HG03378 (cell line): ENCODE measurements around the gene GRAMD2B.
"Not testable (repeated sequence)": the region's sequence is repeated elsewhere in the genome, so short reads cannot be mapped to it uniquely, and the experiment has no call there.

ENCODE experiments used
- ATAC-seq: cut with Tn5 transposase; IDR thresholded peaks from one replicate; pipeline ENCODE4 v1.9.1; 2021; ENCODE audit warnings: mild to moderate bottlenecking, moderate library complexity; ENCODE audit not compliant: unreplicated experiment

Gene GRAMD2B

DNA sequence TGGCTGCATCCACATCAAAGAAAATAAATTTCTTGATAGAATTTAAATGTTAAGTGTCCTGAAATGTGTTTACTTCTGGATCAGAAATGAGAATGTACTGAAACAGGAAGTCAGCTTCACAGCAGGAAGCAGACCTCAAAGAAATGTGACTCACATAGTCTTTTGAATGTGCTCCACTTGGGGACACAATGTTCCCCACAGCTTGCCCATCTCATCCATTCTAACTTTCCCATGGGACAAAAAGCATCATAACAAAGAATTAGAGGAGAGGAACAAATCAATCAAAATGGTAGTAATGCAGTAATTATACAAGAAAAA lies 85.7 kb downstream of the GRAMD2B start:
- ATAC-seq: peak; percentile 47

DNA sequence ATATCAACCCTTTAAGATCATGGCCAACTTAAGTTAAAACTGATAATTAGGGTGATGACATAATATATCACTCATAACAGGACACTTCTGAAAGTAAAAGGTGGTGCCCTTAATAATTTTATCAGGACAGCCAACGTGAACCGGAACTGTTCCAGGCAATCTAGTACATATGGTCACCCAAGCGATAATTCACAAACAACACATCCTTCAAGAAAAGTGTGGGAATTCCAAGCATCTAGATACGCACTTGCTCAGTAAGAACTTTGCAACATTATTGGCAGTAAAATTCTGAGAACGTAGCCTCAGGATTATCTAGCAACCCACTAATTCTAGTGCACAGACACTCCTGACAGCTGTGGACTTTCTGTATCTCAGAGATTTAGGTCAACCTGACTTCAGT lies 86.1 kb downstream of the GRAMD2B start:
- ATAC-seq: no peak

DNA sequence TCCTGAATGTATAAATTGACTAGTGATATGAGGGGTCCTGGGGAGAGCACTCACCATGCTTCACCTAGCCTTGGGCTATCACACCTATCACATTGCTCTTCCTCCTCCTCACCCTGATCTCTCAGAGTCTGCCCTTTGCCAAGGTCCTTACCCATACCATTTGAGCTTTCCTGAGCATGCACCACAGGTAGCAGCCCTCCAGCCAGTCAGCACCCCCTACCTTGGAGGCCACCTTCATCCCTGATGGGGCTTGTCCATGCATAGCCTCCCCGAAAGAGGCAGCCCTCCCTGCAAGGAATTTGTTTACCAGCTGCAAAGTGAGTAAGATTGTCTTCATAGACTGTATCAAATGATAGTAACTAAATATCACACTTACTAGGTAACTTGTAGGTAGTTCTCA lies 88.8 kb downstream of the GRAMD2B start:
- ATAC-seq: no peak

DNA sequence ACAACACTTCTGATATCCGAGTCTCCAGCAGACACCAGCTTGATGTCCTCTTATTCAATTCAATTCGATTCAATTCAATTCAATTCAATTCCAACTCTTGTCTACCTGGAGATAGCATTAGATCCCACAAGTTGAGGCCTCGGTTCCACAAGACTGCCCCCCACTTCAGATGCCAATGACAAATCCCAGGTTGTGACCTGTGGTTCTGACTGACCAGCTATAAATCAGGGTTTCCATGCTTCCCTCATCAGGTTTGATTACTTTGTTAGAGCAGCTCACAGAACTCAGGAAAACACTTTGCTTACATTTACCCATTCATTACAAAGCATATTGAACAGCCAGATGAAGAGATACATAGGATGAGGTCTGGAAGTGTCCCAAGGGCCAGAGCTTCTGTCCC lies 89.2 kb downstream of the GRAMD2B start:
- no peak for ATAC-seq

DNA sequence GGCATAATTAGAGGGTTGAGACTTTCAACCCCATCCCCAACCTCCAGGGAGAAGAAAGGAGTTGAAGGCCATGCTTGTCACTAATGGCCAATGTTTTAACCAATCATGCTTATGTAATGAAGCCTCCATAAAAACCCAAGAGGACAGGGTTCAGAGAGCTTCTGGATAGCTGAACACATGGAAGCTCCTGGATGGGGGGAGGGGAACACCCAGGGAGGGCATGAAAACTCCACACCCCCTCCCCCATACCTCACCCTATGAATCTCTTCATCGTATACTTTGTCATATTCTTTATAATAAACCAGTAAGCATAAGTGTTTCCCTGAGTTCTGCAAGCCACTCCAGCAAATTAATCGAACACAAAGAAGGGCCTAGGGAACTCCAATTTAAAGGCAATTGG lies 90.1 kb downstream of the GRAMD2B start:
- no peak for ATAC-seq

DNA sequence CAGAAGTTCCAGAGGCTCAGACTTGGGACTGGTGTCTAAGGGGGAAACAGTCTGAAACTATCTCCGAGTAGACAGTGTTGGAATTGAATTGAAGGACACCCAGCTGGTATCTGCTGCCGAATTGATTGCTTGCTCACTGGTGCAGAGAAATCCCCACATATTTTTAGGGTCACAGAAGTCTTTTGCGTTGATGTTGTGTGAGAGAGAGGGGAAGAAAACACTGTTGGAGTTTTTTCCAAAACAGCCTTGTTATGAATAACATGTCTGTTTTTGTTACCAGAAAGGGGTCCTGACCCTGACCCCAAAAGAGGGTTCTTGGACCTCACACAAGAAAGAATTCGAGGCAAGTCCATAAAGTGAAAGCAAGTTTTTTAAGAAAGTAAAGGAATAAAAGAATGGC lies 90.5 kb downstream of the GRAMD2B start:
- ATAC-seq: no peak

DNA sequence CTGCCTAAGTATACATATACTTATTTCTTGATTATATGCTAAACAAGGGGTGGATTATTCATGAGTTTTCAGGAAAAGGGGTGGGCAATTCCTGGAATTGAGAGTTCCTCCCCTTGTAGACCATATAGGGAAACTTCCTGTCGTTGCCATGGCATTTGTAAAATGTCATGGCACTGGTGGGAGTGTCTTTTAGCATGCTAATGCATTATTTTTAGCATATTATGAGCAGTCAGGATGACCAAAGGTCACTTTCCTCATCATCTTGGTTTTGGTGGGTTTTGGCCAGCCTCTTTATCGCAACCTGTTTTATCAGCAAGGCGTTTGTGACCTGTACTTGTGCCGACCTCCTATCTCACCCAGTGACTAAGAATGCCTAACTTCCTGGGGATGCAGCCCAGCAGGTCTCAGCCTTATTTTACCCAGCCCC lies 90.9 kb downstream of the GRAMD2B start:
- ATAC-seq: no peak

DNA sequence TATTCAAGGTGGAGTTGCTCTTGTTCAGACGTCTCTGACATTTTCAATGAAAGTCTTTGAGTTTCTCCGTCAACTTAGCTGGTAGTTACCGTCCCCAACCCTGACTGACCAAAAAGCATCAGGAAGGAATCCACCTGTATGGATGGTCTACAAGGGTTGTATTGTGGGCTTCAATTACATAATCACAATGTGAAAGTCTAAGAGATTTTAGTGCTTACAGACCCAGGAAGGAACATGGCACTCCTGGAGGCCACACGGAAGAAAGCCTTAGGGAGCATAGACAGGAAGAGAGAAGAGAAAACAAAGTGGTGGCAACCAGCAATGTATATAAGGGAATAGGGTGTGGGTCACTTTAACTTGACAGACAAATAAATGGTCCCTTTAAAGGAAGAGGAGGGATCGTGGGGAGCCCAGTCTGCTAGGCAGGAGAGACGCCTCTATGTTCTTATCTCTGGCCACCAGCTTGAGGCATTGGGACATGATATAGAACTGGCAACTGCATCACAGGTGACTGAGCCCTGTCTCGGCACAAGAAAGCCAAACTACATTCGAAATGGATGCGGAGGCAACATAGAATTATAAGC lies 91.4 kb downstream of the GRAMD2B start:
- no peak for ATAC-seq

DNA sequence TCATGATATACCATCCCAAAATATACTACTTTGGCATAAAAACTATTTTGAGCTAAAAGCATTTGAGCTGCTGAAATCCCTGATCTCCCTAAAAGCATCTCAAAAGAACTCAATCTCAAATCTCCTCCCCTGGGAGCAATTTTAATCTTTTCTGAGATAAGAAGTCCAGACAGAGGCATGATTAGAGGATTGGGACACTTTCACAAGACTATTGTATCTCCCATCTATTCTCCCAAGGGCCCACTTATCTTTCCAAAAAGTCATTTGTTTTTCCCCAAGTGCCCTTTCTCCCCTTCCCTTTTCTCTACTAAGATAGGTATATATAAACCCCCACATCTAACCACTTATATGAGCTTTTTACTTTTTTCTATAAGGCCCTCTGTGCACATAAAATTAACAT lies 92.1 kb downstream of the GRAMD2B start:
- no peak for ATAC-seq

DNA sequence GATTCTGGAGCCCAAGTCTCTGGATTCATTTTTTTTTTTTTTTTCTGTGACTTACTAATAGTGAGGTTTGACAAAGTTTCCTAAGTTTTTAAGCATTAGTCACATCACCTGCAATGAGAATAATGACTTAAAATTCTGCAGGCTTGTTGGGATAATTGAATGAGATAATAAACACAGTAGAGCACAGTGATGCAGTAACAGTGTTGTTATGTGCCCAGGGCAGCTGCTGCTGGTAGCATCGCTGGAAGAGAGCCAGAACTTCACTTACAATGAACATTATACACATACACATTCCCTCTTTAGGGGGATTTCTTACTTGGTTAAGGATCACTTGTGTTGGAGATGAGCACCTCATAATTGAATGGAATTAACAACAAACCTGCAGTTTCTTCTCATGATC lies 92.9 kb downstream of the GRAMD2B start:
- no peak for ATAC-seq

DNA sequence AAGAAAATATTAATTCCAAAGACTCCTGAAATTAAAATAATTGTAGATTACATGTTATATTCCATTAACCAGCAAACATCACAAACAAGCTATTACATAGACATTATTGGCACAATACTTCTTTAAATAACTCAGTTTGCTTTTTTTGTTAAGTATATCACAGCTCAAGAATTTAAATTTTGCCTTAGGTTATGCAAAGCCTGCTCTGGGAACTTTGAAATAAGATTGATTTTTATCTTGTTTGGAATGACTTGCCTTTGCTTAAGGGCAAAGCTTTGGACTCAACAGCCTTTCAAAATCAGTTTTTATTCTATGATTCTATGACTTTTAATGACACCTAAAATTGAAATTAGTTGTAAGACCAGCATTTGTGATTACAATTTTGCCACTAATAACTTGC lies 93.6 kb downstream of the GRAMD2B start:
- ATAC-seq: no peak

DNA sequence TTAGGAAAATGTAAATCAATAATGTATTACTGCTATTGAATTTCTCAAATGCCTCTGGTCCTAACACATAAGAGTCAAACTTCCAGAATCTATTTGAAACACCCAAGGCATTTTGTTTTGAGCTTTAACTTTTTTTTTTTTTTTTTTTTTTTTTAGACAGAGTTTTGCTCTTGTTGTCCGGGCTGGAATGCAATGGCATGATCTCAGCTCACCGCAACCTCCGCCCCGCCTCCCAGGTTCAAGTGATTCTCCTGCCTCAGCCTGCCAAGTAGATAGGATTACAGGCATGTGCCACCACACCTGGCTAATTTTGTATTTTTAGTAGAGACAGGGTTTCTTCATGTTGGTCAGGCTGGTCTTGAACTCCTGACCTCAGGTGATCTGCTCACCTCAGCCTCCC lies 96.0 kb downstream of the GRAMD2B start:
- ATAC-seq: not testable (repeated sequence)

DNA sequence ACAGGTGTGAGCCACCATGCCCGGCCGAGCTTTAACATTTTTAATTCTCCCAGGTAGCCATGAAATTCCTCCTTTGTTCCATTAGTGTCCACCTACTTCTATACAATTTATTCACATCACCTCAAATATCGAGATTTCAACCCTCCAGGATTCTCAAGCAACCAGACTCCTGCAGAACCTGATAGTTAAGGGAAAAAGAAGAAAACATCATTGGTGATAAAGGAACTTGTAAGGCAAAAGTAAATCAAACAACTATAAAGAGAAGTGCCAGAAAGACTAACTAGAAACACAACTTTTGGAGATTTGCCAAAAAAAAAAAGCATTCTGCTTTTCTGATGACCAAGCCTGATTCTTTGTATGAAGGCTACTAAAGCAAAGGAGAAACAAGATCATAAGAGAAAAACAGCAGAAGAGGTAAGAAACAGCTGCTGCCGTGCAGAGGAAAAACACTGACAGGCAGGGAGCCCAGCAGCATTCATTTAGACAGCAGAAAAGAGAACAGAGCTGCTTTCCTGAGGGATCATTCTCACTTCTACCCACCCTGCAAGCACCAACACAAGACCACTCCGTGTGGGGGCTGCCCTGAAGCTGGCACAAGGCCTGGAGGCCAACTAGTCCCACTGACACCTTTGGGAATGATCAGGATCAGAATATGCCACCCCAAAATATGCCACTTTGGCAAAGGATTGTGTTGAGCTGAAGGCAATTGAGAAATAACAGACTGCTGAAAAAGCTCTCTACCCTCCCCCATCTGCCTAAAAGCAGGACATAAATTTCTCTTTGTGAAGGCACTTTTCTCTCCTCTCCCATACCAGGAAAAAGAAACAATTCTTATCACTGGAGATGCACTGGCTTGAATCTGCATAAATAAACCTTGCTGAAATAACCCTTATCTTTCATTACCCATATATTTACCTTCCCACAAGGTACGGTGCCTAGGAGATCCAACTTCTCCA lies 96.7 kb downstream of the GRAMD2B start:
- ATAC-seq: no peak

DNA sequence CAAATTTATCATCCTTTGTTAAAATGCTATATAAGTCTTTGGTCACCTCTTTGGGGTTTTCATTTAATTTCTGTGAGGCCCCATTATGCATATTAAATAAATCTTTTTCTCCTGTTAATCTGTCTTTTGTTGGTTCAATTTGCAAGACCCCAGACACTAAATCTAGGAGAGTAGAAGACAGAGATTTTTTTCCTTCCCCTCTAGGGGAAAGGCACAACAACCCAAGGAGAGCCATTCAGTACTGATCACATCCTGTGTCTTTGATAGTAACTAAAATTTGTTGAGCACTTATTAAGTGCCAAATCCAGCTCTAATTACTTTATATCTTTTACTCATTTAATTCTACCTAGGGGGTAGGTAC lies 97.4 kb downstream of the GRAMD2B start:
- ATAC-seq: no peak

DNA sequence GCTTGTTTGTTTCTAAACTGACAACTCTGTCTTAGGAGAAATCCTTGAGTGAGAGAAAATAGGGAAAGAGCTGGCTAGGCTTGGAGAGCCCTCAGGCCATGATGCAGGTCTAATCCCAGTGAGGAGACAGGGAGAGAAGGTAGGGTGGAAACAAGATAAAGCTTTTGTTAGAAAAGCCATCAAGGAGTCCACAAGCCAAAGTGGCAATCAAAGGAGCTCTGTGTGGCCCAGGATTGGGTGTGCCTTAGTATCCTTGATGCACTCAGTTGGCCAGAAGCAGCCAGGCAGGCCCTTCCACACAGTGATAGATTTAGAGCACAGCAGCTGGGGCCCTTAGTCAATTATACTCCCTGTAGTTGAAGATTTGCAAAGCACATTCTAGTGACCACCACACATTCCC lies 97.9 kb downstream of the GRAMD2B start:
- no peak for ATAC-seq

DNA sequence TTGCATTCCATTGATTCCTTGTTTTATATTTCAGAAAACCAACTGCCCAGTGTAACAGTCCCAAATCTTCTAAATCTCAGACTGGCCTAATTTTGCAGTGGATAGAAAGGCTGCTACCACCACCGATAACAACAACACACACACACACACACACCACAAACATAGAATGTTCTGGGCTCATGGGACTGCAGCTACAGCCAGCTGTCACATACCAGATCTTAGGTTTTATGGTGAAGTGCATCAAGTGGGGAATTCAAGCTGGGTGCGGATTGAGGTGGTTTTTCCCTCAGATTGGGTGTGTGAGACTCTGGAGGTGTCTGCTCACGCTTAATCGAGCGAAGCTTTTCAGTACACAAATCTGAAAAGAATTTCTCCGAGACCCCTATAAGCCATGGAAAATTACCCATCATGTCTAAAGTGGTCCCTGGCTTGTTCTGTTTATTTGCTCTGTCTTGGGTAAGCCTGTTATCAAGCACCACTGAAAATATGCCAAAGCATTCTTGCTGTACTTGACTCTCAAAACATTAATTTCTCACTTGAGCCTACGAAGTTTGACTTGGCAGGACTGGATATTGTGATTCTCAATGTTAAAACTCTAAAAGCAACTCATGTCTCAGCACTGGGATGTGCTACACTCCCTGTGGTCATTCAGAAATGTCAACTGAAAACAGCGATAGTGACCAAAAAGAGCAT lies 100.8 kb downstream of the GRAMD2B start:
- no peak for ATAC-seq

DNA sequence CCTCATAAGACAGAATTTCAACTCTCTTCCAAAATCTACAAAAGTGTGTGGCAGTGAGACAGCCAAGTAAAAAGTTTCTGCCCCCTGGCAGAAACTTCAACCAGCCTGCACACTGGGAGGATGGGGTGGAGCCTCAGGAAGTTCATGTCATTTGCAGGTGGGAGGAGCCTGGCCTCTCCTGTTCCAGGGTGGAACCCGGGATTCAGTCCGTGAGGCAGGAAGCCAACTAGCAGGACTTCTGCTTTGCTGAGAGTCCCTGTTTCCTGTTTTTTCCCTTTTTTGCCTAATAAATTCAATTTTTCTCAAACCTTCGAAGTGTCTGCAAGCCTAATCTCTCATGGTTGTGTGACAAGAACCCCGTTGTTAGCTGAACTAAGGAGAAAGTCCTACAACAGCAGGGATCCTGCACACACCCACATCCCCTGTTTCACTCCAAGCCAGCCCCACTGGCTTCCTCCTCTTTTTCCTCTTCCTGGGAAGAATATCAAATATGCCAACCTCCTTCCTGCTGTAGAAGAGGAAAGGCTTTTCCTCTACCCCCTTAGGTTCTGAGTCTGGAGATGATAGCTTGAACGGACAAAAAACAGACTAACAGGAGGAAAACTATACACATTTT lies 102.5 kb downstream of the GRAMD2B start:
- ATAC-seq: no peak

DNA sequence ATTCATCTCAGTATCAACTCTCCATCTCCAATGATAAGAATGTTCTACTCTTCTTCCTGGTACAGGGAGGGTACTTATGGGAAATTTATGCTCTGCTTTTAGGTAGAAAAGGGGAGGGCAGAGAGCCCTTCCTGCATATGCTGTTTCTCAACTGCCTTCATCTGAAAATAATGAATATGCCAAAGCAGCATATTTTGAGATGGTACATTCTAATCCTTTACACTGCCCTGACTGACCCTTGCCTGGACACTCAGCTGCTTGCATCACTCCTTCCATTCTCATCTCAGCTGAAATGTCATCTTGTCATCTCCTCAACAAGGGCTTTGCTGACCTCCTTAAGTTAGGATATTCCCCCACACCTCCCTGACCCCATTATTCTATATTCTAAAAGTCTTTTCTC lies 103.3 kb downstream of the GRAMD2B start:
- ATAC-seq: no peak

DNA sequence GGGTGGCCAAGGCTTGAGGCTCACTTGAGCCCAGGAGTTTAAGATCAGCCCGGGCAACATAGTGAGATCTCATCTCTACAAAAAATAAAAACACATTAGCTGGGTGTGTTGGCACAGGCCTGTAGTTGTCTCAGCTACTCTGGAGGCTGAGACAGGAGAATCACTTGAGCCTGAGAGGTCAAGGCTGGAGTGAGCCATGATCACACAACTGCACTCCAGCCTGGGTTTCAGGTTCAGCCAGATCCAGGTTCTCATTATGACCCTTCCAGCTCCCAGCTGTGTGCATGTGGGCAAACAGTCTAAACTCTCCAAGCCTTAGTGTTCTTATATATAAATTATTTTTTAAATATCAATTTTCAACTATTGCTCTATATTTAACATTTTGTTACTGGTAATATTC lies 103.9 kb downstream of the GRAMD2B start:
- no peak for ATAC-seq

DNA sequence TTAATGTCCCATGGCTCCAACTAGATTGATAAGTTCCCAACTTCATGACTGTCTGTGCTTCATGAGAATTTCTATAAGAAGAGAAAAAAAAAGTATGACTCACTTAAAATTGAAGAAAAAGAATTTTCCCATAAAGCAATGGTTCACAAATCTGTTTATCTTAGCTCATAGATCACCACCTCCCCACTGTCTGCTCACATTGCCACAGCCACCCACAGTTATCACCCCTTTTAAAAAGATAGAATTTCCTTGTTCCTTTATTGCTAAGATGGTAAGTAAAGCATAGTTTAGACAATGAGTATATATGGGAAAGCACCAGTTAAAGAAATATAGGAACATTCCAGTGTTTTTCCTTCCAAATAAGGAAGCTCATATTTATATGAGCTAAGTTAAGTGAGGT lies 104.7 kb downstream of the GRAMD2B start:
- no peak for ATAC-seq

DNA sequence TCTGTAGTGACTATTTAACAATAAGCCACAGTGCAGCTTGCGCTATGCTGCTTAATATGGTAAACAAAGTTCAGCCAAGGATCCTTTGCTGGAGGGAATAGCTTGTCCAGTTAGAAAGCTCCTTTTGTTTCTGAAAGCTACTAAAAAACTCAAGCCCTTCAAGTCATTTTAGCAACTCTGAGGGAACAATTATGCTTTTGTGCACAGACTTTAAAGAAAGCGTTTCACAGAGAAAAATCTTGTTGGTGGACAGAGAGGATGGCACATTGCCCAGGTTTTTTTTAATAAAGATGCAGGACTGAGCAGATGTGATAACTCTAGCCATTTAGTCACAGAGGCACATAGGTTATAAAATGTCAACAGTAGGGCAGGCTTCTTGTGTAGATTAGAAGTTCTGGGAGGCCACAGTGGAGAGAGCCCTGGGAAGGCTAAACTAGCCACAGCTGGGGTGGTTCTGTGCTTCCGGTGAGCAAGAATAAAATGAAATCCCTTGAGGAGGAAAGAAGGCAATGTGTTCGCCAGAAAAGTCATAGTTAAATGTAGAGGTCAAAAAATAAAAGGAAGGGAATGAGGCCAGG lies 108.4 kb downstream of the GRAMD2B start:
- no peak for ATAC-seq
